ENCODE results near the gene ESAM.
A peak's percentile ranks its signal among the peaks of the same experiment; 100 is the strongest.

GRCh38 chr11:124745835-124746620, 16.1 kb downstream of the ESAM start:
- TF ChIP-seq POLR2A (IDR thresholded peaks at IDR 0.05) (no peak), CTCF (IDR thresholded peaks at IDR 0.05) (peak in 5 of 6 experiments; percentile 11 to 39 (median 32))

All from thyroid gland (tissue), 4 donors.